Retinal pigment epithelial cell (primary cell): ENCODE results near the gene C12orf56.
"Not testable (repeated sequence)": the region's sequence is repeated elsewhere in the genome, so short reads cannot be mapped to it uniquely, and the experiment has no call there.

Experiments
- DNase-seq: peaks from one replicate; pipeline ENCODE4 v3.0.0-alpha.2; 2010; ENCODE audit warnings: low read depth
- H3K4me3 ChIP-seq: 2 replicates; pipeline ENCODE4 v1.5.1; 2011; ENCODE audit warnings: mild to moderate bottlenecking, low read length, control low read depth, moderate library complexity
- CTCF ChIP-seq: conservative IDR thresholded peaks from 2 replicates; pipeline ENCODE4 v1.5.1; 2011; ENCODE audit warnings: low read depth, low read length, control low read depth, inconsistent platforms

The C12orf56 gene

DNA sequence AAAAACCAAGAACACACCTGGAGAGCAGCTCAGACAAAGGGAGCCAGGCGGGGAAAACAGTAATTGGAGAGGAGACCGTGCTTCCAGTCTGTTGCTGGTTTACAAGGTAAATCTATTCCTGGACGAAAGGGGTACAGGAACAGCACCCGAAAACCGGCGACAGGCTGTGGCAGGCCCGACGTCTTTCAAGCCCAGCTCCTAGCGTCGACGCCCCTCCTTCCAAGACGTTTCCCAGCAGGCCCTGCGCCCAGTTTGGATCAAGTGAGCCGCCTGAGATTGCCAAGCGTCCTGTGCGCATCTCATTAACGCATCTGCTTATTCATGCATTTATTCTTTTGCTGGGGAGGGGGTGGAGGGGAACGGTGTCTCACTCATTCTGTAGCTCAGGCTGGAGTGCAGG lies 1.4 kb downstream of the C12orf56 start:
- TF ChIP-seq CTCF: no peak
- no peak overlapping the region for H3K4me3 ChIP-seq

DNA sequence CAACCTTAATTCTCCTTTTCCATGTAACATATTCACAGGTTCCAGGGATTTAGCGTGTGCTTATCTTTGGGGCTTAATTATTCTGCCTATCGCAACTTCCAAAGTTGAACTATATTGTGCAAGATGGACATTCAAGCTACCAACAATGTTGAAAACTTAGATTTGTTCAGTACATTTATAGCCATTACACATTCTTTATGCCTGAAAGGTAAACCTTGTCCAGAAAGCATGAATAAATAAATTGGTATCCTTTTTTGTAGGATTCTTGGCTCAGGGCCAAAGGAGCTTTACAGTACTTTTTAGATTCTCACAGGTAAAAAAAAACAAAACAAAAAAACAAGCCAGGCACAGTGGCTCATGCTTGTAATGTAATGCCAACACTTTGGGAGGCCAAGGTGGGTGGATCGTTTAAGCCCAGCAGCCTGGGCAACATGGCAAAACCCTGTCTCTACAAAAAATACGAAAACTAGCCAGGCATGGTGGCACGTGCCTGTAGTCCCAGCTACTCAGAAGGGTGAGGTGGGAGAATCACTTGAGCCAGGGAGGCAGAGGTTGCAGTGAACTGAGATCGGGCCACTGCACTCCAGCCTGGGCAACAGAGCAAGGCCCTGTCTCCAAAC lies 3.3 kb downstream of the C12orf56 start:
- no peak for TF ChIP-seq CTCF
- H3K4me3 ChIP-seq: no peak overlapping the region
- DNase-seq: no peak

More for the DNA sequence above, 1.4 kb downstream of the C12orf56 start:
- no peak for DNase-seq

DNA sequence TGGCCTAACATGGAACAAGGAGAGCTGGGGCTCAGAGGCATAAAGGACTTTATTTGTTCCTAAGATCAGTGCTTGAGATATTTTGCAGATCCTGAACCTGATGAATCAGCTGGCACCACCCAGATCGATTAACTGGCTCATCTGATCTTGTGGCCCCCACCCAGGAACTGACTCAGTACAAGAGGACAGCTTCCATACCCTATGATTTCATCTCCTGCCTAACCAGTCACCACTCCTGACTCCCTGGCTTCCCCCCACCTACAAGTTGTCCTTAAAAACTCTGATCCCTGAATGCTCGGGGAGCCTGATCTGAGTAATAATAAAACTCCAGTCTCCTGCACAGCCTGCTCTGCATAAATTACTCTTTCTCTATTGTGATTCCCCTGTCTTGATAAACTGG lies 5.1 kb downstream of the C12orf56 start:
- no peak for TF ChIP-seq CTCF
- no peak for DNase-seq
- no peak overlapping the region for H3K4me3 ChIP-seq

DNA sequence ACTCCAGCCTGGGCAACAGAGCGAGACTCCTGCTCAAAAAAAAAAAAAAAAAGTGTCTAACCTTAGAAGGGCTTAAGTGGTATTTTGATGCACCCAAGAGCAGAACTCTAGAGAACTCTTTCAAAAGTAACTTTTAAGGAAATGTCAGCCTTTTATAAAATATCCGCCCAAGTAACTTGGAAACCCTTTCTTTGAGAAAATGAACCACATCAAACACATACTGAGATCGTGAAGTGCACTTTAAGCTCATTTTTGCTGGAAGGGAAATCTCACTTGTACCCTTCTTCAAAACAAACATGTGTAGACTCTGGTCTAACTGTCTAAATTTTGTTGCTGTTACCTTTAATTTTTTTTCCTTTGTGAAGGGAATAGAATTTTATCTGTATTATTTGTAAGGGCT lies 5.5 kb downstream of the C12orf56 start:
- DNase-seq: no peak
- no peak for TF ChIP-seq CTCF
- no peak overlapping the region for H3K4me3 ChIP-seq

DNA sequence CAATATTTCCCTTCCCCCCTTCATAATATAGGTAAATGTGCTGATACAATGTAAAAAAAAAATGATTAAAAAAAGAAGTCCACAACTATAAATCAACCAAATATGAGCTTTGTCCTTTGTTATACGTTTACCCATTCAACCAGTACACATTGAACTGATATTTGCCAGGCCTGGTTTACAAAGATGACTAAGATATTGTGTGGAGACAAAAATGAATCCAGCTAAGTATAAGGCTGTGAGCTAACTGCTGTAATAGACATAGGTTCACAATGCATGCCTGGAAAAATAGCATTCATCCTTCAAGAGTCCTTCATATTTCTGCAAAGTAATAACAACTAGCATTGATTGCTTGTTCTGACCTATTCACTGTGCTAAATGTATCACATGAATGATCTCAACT lies 6.9 kb downstream of the C12orf56 start:
- no peak for TF ChIP-seq CTCF
- no peak overlapping the region for H3K4me3 ChIP-seq
- no peak for DNase-seq

DNA sequence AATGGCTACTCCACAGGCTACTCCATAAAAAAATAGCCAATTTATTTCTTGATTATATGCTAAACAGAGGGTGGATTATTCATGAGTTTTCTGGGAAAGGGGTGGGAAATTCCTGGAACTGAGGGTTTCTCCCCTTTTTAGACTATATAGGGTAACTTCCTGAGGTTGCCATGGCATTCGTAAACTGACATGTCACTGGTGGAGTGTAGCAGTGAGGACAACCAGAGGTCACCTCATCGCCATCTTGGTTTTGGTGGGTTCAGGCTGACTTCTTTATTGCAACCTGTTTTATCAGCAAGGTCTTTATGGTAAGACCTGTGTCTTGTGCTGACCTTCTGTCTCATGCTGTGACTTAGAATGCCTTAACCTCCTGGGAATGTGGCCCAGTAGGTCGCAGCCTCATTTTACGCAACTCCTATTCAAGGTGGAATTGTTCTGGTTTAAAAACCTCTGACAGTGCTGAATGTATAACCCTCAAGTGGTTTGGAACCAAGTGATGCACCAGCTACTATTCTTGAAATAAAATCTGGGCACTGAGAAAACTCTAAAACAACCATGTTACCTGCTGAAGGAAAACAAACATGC lies 27.7 kb downstream of the C12orf56 start:
- H3K4me3 ChIP-seq: no peak overlapping the region
- no peak for TF ChIP-seq CTCF
- DNase-seq: no peak

DNA sequence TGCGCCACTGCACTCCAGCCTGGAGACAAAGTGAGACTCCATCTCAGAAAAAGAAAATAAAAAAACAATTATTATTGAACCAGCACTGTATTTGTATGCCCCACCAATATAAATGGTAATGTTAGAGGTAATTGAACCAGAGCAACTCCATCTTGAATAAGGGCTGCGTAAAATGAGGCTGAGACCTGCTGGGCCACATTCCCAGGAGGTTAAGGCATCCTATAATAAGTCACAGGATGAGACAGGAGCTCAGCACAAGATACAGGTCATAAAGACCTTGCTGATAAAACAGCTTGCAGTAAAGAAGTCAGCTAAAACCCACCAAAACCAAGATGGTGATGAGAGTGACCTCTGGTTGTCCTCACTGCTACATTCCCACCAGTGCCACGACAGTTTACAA lies 29.4 kb downstream of the C12orf56 start:
- not testable (repeated sequence) for DNase-seq, H3K4me3 ChIP-seq

GRCh38 chr12:64356209-64356608 lies 34.3 kb downstream of the C12orf56 start:
- not testable (repeated sequence) for H3K4me3 ChIP-seq, DNase-seq
